ENCODE measurements around the gene NCOA5.

The NCOA5 gene

DNA sequence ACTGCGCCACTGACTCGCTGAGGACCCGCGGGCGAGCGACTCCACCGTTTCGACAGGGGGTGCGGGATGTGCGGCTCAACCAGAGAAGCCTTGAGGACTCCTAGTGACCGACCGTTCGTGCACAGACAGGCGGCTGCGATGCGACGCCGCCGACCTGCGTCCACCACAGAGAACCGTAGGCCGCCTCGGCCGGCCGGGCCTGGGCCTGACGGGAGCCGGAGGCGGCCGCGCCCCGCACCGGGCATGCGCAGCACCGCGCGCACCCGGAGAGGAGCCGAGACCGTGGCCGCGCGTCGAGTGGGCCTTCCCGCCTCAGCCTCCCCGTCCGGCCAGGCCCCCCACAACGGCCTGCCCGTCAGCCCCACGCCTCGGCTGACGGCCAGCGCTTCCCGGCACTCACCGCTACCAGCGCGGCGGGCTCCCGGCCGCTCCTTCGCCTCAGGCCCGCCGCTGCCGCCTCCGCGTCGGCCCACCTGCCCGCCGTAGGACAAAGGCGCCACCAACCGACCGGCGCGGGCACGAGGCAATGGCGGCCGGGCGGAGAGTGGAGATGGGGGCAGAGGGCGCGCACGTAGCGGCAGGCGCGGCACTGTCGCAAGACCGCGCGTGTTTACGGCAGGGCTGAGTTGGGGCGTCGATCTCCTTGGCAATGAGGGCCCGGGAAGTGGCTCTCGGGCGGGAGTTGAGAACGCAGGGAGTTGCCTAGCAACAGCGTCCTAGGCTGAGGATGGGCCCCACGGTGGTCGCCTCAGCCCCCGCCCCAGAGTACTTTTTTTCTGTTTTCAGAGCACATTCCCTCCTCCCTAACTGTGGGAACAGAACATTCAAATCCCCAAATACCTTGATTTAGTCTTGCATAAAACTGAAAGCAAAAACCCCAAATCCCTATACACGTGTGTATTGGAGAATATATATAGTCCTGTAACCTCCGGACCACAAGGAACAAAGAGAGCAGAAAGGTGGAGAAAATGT lies at the start of gene NCOA5:
Gene NCOA5 (minus strand): TSS at position 546 of the 972 bp plus-strand sequence. CDS start 10,538 bp downstream, outside the sequence.
- peak; percentile 93 for DNase-seq

DNA sequence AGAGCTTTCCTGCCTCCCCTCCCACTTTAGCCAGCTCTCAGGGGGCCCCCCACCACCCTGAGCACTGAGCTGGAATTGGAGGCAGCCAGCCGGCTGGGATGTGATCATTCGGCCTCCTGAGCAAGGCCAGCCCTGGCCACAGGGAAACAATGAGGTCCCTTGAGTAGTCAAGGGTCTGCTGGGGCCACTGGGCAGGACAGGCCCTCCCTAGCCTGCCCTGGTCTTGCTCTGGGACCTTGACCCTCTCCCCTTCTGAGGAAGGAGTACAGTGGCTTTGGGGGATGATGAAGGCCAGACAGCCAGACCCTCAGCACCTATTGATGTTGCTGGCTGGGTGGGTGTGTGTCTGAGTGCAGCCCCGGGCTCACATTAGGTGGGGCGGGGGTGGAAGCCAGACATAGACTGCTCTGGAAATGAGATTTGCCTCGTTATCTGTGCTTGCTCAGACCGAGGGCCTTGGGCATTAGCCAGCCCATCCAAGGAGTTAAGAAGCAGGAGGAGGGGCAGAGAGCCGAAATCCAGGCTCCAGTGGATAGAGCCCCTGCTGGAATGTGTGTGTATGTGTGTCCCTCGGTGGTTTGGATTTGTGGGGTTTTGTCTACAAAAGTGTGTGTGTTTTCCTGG lies 49.6 kb upstream of the NCOA5 start:
- no peak for DNase-seq

- no peak for DNase-seq
Measured at GRCh38 chr20:46137816-46138215, 48.1 kb upstream of the NCOA5 start.

DNA sequence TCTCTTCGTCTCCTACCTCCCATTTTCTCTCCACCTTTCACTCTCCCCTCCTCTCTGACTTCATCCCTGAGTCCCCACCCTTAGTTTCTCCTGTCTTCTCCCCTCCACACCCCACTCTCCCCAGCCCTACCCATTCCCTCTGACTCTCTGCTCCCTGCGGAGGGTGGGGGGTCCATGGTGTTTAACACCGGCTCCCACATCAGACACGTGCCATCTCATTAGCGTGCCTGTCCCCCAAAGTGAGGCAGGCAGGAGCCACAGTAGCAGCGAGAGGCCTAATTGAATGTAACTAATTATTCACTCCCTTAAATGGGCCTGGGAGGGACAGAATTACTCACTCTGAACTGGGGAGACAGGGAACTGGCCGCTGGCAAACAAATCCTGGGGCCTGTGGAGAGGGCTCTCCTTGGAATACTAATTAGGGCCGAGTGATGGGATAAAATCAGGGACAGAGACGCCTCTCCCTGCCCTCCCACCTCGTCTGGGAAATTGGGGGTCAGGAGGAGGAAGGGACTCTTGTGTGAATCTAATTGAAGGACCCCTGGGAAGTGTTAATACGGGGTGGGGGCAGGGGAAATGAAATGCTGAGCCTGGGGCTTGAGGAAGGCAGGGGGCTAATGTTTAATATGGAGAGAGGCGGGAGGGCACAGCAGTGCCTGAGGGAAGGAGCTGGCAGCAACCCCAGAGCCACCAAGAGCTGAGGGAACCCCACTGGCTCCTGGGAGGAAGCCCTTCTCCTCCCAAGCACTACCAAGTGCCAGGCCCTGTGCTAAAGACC lies 46.3 kb upstream of the NCOA5 start:
- DNase-seq = peak; percentile 38

DNA sequence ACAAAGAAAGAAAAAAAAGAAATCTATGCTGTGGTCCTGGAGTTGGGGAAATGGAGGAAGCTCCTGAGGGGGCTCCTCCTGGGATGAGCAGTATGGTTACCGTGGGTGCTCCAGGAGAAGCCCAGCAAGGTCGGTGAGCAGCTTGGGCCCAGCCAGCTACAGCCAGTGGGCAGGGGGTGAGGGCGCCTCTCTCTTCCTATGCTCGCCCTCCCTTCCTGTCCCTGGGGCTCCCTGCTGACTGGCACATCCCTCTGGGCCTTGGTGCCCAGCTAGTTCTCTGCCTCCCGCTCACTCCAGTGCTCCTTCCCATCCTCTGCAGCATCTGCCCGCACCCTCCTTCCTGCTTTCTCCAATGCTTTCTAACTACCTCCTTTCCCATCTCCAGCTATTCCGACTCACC lies 45.0 kb upstream of the NCOA5 start:
- no peak for DNase-seq

GRCh38 chr20:46133886-46134654 lies 44.3 kb upstream of the NCOA5 start:
- DNase-seq = no peak

GRCh38 chr20:46132705-46133120 lies 43.0 kb upstream of the NCOA5 start:
- peak; percentile 43 for DNase-seq

DNA sequence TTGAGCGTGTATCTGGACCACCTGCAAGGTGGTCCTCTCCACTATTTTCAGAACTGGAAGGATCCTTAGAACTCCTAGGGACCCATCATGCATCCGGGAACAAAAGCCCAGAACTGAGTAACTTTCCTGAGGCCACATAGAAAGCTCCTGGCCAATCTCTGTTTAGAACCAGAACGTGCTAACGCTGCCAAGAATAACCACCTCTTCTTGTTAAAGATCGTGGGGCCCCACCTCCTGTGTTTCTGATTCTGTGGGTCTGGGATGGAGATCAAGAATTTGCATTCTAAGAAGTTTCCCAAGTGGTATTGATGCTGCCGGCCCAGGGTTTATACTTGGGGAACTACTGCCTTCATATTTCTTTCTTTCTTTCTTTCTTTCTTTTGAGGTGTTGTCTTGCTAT lies 41.6 kb upstream of the NCOA5 start:
- DNase-seq = no peak

DNA sequence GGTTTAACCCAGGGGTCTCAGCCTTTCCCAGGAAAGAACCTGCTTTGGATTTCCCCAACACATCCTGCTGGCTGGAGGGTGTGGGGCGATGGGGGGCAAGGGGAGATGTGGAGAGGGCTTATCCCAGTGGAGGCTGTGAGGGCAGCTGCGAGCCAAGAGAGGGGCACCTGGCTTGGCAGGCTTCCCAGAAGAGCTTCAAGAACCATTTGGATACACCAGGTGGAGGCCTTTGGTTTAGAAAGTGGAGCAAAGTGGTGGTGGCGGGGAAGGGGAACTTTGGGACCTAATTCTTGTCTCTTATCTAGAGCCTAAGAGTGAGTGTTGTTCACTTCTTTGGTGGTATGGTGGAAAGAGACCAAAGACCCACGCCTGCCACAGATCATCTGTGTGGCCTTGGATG lies 40.8 kb upstream of the NCOA5 start:
- DNase-seq = no peak

GRCh38 chr20:46129955-46130481 lies 40.3 kb upstream of the NCOA5 start:
- DNase-seq = no peak

DNA sequence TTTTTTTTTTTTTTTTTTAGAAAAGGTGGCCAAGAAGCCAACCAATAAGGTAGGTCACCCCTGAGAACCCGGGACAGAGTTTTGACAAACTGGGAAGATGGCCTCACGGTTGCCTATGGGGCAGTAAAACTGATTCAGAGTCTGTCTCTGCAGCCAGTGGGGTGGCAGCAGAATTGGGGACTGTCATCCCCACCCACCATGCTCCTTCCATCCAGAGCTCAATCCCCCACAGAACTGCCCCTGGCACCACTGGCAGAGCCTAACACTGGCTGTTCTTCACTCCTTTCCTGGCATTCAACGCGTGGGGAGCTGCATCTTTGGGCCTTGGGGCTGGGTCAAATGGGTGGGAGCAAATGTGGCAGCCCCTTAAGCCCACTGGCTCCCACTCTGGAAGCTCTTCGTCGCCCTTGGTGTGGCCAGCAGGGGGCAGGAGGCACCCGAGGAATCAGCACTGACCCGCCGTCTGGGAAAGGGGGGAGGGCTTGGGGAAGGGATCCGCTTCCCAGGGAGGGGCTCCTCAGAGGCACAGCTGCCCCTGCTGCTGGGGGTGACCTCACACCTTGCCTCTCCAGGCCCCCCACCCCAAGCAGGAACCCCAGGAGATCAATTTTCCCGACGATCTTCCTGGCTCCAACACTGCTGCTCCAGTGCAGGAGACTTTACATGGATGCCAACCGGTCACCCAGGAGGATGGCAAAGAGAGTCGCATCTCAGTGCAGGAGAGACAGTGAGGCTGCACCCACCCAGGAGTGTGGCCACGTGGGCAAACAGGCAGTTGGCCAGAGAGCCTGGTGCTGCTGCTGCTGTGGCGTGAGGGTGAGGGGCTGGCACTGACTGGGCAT lies 38.8 kb upstream of the NCOA5 start:
- no peak for DNase-seq

DNA sequence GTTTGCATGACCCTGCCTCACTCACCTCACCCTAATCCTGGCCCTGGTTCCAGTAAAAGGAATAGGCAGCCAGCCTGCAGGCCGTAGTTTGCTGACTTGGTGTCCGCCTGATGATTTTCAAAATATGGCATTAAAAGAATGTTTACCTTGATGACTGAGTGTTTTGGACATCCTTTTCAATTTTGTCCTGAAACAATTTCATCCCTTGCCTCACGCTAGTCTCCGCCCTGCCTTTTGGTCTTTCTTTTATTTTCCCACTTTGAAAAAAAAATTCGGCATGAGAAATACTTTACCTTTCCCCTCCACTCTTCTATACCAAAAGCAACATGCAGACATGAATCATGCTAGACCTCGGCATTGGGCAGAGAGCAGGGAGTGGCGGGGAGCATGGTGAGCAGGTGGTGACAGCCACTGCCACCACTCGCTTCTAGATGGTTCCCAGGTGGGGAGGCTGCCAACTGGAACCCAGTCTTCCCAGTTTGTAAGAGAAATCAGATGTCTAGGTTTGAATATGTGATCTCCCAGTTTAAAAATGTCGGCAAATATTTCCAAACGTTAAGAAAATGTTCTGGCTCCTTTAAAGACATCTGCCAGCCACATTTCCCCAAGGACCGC lies 37.7 kb upstream of the NCOA5 start:
- no peak for DNase-seq

GRCh38 chr20:46126440-46127056 lies 36.8 kb upstream of the NCOA5 start:
- no peak for DNase-seq

- no peak for DNase-seq
Measured at GRCh38 chr20:46123482-46124245, 33.9 kb upstream of the NCOA5 start.

GRCh38 chr20:46122516-46123481 lies 33.0 kb upstream of the NCOA5 start:
- DNase-seq = no peak

DNA sequence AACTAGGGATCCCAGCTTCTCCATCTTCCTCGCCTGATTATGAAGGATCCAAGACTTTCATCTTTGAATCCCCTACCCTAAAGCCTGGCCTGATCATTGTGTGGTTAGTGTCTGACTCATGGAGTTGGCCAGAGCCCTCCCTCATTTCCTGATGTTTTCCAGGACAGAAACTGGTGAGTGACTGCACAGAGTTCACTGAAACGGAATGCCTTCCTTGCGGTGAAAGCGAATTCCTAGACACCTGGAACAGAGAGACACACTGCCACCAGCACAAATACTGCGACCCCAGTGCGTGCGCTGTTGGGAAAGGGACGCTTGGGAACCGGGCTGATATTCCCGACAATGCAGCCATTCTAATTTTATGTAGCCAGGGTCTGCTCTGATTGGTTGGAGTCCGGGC lies 32.3 kb upstream of the NCOA5 start:
- DNase-seq = no peak

GRCh38 chr20:46121184-46121930 lies 31.6 kb upstream of the NCOA5 start:
- DNase-seq = no peak

GRCh38 chr20:46120136-46120535 lies 30.4 kb upstream of the NCOA5 start:
- no peak for DNase-seq
